Measurements from ENCODE around the gene HPGD.

- TF ChIP-seq CTCF (IDR thresholded peaks at IDR 0.05) (no peak), POLR2A (IDR thresholded peaks at IDR 0.05) (no peak)
Measured at GRCh38 chr4:174490451-174490961, 31.8 kb downstream of the HPGD start.

All from esophagus squamous epithelium (tissue), 4 donors.